ENCODE data around the gene RNF224. TPM values are rescaled to one million over a fixed set of nuclear protein-coding genes. Genes with fewer than 3 reads are reported as not detected.

The RNF224 gene
- total and polyA plus RNA-seq, 2 of the 13 experiments (the other 11 are each of a cell fraction or from before 2014, with no cell fraction given), result 0.09 TPM; not detected in 1

DNA sequence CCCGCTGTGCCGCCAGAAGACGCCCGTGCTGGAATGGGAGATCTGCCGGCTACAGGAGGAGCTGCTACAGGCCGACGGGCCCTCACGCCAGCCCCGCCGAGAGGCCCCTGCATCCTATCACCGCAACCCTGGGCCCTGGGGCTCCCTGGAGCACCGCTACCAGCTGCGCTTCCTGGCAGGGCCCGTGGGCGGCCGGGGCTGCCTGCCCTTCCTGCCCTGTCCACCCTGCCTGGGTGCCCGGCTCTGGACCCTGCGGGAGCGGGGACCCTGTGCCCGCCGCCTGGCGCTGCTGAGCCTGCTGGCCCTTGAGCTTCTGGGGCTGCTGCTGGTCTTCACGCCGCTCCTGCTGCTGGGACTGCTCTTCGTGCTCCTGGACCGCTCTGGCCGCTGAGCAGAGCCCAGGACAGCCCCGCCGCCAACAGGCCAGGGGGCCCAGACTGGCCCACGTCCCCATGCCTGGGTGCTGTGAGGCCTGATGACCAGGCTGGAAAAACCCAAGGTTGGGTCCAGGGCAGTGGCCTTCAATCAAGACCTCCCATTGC lies 9.0 kb upstream of the RNF224 start (continued):
- TF ChIP-seq TFAP4 (IDR thresholded peaks at IDR 0.05; ENCODE audit: borderline replicate concordance, low read depth) (peak; percentile 4; the same call in 1 of the 2 replicates), ARID2 (CRISPR knock-in tag; IDR thresholded peaks at IDR 0.05; ENCODE audit: borderline replicate concordance) (0 out of 2 replicates have a peak, but pooled peaks have one; percentile 51), ZNF569 (CRISPR knock-in tag; IDR thresholded peaks at IDR 0.05; ENCODE audit: borderline replicate concordance) (no peak), KLF11 (CRISPR knock-in tag; IDR thresholded peaks at IDR 0.05) (peak; percentile 27; the same call in 1 of the 2 replicates), ZNF280B (CRISPR knock-in tag; IDR thresholded peaks at IDR 0.05; ENCODE audit: borderline replicate concordance) (no peak), ZNF343 (CRISPR knock-in tag; IDR thresholded peaks at IDR 0.05) (0 out of 2 replicates have a peak, but pooled peaks have one; percentile 23), THAP11 (CRISPR knock-in tag; IDR thresholded peaks at IDR 0.05) (no peak), KMT2B (CRISPR knock-in tag; IDR thresholded peaks at IDR 0.05) (no peak), ZBTB40 (IDR thresholded peaks at IDR 0.05) (no peak), ZBTB40 (CRISPR knock-in tag; IDR thresholded peaks at IDR 0.05) (0 out of 2 replicates have a peak, but pooled peaks have one; percentile 1), NFYB (CRISPR knock-in tag; IDR thresholded peaks at IDR 0.05) (no peak), ZNF879 (CRISPR knock-in tag; IDR thresholded peaks at IDR 0.05) (no peak), ZNF746 (CRISPR knock-in tag; IDR thresholded peaks at IDR 0.05) (no peak), XBP1 (CRISPR knock-in tag; IDR thresholded peaks at IDR 0.05) (no peak), ETV5 (CRISPR knock-in tag; IDR thresholded peaks at IDR 0.05; ENCODE audit: borderline replicate concordance) (no peak), MIER3 (CRISPR knock-in tag; IDR thresholded peaks at IDR 0.05; ENCODE audit: borderline replicate concordance) (no peak), ZNF576 (CRISPR knock-in tag; IDR thresholded peaks at IDR 0.05) (no peak), ZNF644 (CRISPR knock-in tag; IDR thresholded peaks at IDR 0.05; ENCODE audit: low read depth) (no peak)
- TF ChIP-seq, protein P1, sequence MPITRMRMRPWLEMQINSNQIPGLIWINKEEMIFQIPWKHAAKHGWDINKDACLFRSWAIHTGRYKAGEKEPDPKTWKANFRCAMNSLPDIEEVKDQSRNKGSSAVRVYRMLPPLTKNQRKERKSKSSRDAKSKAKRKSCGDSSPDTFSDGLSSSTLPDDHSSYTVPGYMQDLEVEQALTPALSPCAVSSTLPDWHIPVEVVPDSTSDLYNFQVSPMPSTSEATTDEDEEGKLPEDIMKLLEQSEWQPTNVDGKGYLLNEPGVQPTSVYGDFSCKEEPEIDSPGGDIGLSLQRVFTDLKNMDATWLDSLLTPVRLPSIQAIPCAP (CRISPR knock-in tag; IDR thresholded peaks at IDR 0.05; ENCODE audit: low read depth), result no peak
